NCI-H2196 treated with DMSO at 0.1 percent for 48 hours (cell line): Measurements from ENCODE around the gene TMTC4.
A peak's percentile ranks its signal among the peaks of the same experiment; 100 is the strongest.
"Not testable (repeated sequence)": the region's sequence is repeated elsewhere in the genome, so short reads cannot be mapped to it uniquely, and the experiment has no call there.

Source experiments
- DNase-seq: peaks from one replicate; lab custom pipeline; 2025; ENCODE audit not compliant: unreplicated experiment; lab: John Stamatoyannopoulos, UW

Gene TMTC4

DNA sequence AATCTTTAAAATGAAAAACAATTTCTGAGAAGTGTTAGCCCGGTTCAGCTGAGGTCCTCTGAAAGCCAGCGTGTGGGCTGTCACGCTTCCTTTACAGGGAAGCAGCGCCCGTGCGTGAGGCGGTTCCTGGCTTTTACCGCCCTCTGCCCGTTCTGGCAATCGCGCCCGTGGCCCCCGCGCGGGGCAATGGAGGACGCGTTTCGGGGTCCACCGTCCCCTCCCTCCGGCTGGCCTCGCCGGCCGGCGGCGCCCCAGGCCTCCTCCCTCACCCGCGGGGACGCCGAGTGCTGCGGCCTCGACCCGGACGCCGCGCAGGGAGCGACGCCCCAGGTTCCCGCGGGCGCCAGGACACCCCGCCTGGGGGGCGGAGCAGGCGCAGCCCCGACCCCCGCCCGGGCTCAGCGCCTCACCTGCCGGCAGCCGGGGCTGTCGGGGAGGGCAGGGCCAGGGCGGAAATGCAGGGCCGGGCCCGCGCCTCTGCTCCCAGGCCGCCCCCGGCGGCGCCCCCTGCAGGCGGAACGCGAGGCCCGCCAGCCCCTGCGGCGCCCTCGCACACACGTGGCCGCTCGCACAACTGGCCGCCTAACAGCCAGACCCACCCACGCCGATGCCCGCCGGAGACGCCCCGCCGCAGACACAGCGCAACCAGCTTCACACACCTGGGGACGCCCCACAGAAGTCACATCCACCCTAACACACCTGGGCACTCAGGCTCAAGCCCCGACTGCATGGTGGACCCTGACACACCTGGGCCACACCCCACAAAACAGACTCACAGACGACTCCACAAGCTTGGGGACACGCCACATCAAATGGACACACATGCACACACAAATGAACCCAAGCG, 86.0 kb downstream of the TMTC4 start, which contains the start of gene GGACT:
Gene GGACT (minus strand): TSS at position 459 of the 847 bp plus-strand sequence. CDS start 56,198 bp downstream, outside the sequence.
- DNase-seq = peak; percentile 12

DNA sequence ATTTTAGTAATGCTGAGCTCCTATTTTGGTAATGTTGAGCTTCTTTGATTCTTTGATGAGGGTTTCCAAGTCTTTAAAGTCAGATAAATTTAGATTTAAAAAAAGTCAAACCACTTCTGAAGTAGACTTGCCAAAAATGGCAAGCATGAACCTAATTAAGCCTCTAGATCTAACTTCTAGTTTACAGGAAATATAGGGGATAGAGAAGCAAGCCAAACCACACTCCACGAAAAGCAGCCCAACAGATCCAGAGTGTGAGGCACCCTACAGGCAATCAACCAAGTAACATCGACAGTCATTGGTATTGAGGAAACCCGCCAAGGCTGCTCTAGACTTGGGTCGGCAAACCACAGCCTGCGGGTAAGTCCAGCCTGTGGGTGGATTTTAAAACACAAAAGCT, 89.7 kb downstream of the TMTC4 start:
- DNase-seq = no peak

DNA sequence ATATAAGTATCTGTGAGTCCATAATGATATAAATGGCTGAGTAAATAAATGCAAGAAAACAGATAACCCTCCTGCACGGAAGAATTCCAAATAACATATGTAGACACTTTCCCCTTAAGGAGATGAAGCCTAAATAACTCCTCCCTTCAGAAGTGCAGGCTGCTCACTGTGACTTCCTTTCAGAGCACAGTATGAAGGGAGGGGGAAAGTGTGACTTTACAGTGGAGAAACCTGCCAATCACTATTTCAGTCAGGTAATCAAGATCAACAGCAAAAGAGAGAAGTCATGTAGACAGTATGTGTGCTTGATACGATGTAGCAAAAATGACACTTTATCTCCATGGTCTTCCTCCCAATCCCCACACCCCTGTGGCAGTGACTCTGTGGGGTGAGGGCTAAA, 93.1 kb downstream of the TMTC4 start:
- no peak for DNase-seq

DNA sequence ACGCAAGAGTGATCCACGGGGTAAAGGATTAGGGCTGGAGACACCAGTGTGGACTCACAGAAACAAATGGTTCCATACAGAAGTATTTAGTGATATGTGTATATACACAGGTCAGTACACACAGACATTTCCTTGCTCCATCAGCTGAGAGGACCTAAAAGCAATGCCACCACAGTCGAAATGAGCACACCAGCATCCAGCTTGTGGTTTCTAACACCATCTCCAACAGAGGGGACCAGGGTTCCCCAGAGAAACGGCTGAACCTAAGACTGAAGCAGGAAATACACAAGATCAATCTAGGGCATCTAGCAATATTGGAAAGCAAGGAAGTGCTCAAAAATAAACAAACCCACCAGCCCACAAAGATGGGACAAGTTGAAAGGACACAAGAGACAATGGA, 93.6 kb downstream of the TMTC4 start:
- no peak for DNase-seq

DNA sequence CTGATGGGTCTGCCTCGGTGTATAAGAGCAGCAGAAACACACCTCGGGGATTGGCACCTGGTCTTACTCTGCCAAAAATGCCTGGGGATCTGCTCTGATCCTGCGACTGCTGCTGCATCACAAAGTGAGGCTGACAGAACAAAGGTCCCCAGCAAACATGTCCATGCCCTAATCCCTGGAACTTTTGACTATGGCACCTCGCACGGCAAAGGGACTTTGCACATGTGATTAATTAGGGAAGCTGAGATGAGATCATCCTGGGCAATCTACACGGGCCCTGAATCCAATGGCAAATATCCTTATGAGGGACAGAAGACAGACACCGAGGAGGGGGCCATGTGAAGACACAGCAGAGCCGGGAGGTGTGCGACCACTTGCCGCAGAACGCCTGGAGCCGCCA, 94.5 kb downstream of the TMTC4 start:
- no peak for DNase-seq

DNA sequence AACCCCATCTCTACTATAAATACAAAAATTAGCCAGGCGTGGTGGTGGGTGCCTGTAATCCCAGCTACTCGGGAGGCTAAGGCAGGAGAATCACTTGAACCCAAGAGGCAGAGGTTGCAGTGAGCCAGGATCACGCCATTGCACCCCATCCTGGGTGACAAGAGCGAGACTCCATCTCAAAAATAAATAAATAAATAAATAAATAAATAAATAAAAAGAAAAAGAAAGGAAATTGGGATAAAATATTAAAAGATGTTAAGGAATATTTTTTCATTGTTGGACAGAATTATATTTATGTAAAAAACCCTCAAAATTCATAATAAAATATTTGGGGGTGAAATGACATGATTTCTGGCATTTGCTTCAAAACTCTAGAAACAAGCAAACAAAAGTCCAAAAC, 97.4 kb downstream of the TMTC4 start:
- not testable (repeated sequence) for DNase-seq

DNA sequence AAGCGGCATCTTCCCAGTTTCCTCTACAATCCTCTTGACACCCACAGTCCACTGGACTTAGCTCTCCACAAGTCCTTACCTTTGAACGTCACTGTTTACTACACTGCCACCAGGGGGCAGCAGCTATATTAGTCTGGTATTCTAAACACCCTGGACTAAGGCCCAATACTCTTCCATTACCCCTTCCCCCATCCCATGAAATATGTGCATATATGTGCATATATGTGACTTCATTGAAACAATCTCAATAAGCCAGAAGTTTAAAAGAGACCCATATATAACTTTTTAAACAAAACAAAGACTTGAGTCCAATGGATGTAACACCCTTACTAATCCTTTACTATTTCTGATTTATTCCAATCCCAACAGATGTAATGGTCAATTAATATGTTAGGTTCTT, 101.5 kb downstream of the TMTC4 start:
- DNase-seq = no peak

DNA sequence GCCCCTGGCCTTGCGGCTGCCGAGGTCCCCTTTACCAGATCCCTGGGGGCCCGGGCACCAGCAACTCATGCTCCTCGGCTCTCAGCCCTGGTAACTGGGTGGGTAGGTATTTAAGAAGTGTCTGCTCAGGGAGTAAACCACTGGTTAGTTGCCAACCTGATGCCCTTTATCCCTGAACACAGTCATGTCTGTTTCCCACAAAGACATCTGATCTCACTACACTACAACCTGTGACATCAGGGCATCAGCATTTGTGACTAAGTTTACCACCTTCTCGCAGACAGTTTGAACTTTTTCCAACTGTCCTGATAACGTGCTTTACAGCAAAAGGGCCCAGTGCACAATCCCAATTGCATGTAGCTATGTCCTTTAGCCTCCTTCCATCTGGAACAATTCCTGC, 108.1 kb downstream of the TMTC4 start:
- DNase-seq = no peak

DNA sequence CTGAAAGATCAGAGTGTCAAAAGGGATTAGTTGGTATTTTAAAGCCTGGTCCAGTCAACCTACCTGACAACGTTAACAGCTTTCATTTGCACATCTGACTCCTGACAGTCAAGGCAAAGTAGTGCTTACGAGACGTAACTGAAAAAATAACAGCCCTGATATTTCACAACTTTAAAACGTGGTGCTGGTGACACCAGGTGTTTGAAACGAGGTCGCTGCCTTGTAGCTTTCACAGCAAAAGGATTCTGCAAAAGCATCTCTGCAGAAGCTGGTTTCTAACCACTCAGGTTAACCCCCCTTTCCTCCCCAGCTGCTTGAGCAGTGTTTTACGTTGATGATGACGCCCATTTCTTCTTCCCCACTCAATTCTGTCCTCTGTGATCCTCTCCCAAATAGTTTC, 109.3 kb downstream of the TMTC4 start:
- DNase-seq = no peak

DNA sequence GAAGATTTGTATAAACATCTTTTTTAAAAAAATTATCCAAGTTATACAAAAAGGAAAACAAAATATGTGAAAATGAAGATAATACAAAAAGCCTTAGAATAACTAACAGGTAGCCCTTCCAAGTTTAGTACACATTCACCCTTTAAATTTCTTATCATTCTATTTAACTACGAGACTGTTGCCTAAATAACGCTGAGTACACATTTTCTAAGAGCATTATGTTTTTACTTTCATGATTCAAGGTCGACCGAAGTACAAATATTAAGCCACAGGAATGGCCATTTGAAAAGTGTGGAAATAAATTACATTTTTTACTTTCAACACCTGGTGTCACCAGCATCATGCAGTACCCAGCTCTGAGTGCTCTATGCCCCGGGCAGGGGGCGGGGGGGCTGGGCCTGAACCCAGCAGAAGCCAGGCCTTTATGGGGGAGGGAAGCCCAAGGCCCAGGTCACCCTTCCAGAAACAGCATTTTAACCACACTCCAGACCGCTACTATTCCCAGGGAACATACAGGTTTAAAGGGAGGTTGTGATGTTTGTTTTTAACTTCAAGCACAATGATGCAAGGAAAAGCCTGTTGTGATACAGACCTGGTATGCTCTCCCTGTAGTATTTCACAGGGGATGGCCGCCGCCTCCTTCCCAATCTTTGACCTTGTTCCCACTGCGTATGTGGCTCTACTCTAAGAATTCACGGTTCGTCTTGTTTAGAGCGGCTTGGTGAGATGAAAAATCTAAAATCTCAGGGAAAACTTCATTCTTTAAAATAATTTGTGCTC, 110.0 kb downstream of the TMTC4 start:
- DNase-seq = no peak

DNA sequence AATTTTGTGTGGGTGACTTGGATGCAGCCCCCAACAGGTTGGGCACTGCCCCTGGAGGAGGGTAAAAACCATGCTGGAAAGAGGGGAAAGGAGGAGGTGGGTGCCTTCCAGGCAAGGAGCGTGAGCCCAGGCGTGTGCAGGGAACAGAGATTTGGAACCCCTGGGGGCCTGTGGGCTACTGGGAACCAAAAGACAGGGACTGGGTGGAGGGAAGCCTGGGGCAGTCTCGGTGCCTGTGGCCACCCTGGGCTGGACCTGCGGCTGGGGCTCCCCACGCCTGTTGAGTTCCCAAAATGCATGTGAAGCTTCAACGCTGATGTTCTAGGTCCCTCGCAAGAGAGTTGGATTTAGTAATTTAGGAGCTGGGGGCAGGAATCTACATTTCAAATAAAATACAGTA, 110.8 kb downstream of the TMTC4 start:
- no peak for DNase-seq

DNA sequence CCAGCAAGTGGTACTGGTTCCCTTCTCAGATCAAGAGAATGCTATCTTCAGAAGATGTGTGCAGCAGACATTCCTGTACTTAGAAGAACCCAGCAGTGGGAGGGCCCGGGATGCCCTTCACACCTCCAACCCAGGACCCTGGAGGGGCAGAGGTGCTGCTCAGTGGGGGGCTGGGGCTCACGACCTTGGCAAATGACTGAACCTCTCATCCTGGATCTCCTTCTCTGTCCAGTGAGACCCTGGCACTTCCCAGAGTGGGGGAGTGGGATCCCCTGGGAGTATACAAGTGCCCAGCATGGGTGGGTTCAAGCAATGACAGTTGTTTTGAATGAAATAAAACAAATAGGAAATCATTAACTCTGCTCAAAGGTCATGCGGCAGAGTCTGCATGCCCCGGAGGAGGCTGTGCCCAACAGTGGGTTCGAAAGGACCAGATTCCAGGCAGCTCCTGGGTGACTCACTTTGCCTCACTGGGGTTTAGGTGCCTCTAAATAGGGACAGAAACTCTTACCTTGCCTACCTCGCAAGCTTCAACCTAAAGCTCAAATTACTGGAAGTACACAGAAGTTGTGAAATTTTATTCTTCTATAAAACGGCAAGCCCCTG, 112.9 kb downstream of the TMTC4 start:
- no peak for DNase-seq

DNA sequence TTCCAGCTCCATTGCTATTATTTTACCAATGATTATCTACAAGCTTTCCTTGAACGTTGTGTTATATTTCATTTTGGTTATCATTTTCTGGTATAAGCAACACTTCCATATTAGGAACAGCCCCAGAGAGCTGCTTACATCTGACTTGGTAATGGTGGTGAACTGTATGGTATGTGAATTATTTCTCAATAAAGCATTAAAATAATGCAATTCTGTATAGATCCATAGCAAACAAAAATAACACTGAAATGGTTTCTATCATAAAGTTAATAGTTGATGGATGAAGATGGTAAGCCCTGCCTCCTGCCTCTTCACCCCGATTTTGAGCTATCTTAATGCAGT, 113.5 kb downstream of the TMTC4 start:
- no peak for DNase-seq

DNA sequence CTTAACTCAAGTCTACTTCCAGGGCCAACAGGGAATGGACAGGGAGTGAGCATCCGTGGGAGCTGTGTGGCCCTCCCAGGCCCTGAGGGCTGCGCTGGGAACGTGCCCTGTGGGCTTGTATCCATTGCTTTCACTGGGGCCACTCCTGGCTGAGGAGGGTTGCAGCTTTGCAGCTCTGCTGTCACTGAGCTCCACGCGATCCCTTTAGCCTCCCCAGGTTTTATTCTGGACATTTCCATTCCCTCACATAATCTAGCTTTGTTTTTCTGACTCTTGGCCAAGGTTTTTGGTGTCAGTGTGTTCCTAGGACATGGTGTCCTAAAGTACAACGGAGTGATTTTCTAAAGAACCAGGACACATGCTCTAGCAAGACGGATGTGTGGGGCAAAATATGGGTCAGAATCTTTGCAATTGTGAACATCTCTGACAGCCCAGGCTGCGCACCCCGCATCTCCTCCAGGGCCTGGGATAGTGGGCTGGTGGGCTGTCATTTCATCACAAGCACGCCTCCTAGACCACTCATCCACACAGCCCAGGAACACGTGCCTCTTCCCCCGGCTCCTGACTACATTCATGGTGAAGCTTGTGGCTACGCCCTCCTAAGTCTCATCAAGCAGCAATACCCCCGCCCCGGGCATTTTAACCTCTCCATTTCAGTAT, 114.0 kb downstream of the TMTC4 start:
- no peak for DNase-seq

DNA sequence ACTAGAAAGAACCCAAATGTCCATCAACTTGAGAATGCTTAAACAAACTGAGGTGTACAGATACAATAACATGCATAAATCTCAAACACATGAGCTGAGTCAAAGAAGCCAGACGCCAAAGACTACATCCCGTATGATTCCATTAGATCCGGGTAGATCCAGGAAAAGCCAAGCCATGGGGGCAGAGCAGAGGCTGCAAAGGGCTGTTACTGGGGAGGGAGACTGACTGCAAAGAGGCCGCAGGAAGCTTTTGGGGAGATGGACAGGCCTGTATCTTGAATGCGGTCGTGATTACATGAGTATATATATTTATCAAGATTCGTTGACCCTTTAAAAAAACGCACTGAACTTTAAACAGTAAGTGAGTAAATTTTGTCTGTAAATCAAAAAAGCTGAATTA, 114.7 kb downstream of the TMTC4 start:
- no peak for DNase-seq
